Pulmonary artery endothelial cell (primary cell): ENCODE results near the gene CHRNG. TPM values are rescaled to one million over a fixed set of nuclear protein-coding genes. Genes with fewer than 3 reads are reported as not detected.

Source experiments
- DNase-seq: peaks from one replicate; pipeline ENCODE4 v3.0.0-alpha.2; 2011; ENCODE audit warnings: low read depth, low spot score
- total RNA-seq: library from RNA; depleted of rRNA; stranded (reverse); fragments of >200 nt; gene quantifications from 2 replicates; pipeline ENCODE4 v1.2.3, GENCODE V29; 2014

CHRNG gene
- total RNA-seq, 1 donor from 2014 or later = not detected

DNA sequence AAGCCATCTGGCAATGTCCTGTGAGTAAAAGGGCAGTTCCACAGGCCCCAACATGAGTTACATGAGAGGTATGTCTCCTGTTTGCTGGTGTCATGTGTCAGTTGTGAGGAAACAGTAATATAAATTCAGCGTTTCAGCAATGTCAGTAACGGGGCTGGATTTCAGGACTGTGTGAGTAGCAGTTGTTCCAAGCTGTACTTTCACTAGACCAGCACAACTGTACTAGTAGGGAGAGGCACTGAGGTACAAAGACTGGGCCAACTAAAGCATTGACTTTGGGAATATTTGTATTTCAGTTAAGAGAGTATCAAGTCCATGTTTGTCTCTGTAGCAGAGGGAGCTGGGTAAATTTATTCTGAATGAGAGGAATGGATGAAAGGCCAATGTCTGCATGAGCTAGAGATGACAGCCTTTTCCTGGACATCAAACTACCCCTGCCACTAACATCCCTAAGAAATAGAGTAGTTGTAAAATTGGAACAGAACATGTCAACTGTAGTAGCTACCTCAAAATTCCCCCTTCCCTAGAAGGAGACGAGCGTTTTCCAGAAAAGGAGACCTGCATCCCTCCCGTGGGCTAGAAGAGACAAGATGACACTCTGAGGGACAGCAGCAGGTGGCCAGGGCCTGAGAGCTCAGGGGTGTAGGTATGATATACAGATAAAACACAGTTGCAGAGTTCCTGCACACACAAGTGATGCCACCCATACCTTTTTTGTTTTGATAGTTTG, 35.3 kb downstream of the CHRNG start:
- no peak for DNase-seq

DNA sequence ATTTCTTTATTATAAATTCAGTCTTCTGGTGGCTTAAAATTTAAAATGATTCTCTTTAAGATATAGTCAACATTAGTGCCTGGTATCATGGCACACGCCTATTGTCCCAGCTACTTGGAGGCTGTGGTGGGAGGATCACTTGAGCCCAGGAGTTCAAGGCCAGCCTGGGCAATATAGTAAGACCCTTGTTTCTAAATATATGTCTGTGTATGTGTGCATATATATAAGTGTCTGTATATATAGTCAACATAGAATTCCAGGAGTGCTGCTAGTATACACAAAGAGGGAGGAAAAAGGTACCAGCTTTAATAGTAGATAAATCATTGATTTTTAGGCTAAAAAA, 35.9 kb downstream of the CHRNG start:
- no peak for DNase-seq

DNA sequence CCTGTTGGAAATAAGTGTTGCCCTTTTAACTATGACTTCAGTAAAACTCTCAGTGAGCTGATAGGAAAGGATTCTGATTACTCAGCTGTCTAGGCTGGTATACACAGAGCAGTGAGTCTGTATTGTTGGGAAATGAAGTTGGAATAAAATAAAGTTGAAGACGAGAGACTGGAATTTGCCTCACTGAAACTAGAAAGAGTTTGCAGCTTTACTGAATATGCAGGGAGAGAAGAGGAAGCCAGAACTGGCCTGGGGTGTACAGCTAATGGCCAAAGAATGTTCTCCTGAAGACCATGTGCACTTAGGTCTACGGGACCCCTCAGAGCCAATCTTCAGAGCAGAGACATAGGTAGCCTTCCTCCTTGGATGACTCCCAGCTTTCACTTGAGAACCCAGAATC, 37.5 kb downstream of the CHRNG start:
- DNase-seq = no peak

DNA sequence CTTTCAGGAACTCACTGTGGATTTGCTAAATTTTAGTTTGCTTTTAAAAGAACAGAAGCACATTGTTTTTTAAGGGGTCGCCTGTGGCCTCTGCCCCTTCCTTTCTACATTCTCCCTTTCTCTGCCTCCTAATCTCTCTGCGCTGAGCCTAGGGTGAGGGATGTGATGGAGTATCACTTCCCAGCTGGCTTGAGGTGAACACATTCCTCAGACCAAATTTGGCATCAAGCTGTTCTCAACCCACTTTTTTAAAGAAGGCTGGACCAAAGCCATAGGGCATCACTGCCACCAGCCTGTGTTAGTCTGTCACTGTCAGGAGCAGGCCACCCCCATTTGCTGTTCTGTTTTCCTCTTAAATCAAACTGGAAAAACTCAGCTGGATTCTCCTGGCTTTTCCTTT, 38.3 kb downstream of the CHRNG start:
- no peak for DNase-seq

DNA sequence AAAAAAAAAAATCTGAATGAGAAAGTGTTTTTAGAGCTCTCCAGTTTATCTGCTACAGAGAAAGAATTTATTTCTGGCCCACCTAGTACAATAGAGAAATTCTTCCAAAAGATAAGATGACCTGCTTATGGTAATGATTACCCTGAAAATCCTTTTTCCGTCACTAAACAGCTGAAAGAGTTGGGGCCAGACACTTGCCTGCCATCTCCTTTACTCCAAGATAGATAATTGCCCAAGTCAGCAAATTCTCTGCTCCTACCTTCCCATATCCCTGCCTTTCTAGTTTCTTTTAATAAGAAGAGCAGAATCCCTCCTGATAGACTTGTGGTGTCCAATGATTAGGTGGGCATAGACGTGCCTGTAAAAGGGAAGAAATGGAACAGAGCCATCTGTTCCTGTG, 39.1 kb downstream of the CHRNG start:
- DNase-seq = no peak

DNA sequence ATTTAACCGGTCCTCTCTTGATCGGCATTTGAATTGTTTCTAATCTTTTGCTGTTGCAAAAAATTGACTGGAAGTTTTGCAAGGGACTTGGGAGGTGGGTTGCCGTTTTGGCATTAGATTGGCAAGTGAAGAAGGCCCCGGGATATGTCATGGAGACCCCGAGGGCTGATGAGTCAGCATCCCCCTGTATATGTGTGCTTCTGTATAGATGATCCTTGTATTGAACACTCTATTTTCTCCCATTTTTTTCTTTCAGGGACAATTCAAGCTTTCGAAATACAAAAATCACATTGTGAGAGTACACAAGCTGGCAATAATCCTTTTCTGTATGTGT, 41.1 kb downstream of the CHRNG start:
- no peak for DNase-seq

DNA sequence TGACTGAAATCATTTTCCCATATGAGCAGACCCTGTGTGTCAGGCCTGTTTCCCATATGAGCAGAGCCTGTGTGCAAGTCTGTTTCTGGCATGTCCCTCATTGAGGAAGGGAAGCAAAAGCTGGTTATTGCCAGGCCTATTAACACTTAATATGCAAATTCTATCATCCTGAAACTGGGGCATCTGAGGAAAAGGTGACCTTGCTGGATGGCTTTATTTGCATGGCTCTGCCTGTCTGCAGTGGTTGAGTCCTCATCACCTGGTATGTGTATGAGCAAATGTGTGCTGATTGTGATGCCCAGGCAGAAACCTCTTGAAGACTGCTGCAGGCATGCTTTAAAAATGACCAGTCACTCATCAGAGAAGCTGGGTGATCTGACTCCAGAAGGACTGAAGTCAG, 42.2 kb downstream of the CHRNG start:
- no peak for DNase-seq

DNA sequence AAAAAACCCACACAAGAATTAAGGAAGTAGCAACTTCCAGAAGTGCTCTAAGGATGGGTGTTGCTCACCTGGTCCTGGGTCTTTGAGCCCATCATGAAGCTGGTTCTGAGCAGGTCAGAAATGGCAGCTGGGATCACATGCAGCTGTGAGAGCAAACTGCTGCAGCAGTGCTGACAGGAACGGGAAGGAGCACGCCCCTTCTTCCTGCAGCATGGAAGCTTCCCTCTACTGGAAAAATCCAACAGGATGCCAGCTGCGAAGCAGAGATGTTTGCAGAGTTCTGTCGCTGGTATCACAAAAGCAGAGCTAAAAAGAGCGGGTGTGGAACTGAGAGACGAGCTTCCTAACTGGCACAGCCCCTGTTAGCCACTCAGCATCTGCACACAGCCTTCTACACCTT, 44.7 kb downstream of the CHRNG start:
- no peak for DNase-seq

DNA sequence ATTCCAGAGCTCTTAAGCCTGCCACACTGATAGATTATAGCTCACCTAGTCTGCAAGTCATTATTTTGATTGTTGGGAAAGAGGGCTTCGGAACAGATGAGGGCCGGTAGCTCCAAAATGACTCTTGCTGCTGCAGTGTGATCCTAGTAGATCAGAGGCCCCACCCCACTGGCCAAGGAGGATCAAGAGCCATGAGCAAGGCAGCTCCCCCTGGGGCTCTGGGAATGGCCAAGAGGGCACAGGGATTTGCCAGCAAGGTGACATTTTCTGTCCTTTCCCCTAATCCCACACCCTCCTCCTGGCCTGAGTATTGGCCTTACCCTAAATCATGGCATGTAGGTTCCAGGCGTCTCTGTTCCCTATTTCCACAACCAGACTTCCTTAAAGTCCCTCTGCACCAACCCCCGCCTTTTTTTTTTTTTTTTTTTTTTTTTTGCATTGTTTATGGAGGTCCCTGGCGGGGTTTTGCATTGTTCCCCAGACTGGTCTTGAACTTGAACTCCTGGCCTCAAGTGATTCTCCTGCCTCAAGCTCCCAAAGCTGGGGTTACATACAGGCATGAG, 47.5 kb downstream of the CHRNG start:
- DNase-seq = no peak

DNA sequence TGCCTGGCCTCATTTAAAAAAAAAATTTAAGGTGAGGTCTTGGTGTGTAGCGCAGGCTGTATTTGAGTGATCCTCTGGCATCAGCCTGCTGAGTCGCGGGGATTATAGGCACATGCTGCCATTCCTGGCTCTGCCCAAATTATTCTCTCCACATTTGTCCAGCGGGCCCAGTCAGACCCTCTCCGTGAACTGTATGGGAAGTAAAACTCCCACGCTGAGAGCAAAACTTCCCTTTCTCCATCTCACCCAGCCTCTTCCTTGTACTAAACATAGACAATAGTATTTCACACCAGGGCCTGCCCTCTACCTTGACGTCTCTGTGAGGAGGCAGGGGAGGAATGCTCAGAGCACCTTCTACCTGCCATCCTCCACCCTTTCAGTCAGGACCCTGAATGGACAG, 48.0 kb downstream of the CHRNG start:
- DNase-seq = no peak

DNA sequence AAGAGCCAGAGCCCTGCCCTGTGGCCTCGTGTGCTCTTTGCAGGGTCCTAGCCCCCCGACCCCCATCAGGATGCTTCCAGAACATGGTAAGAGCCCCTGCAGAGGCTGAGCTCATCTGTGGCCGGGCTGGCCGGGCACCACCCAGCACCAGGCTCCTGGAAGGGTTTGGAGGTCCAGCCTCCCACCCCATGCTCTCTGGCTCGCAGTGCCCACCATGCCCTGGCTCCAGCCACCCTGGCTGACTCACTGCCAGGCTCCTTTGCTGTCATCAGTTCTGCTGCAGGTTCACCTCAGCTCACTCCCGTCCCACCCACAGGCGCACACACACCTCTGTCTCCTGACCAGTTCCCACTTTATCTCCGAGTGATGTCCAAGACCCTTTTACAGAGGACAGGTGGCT, 48.5 kb downstream of the CHRNG start:
- no peak for DNase-seq

DNA sequence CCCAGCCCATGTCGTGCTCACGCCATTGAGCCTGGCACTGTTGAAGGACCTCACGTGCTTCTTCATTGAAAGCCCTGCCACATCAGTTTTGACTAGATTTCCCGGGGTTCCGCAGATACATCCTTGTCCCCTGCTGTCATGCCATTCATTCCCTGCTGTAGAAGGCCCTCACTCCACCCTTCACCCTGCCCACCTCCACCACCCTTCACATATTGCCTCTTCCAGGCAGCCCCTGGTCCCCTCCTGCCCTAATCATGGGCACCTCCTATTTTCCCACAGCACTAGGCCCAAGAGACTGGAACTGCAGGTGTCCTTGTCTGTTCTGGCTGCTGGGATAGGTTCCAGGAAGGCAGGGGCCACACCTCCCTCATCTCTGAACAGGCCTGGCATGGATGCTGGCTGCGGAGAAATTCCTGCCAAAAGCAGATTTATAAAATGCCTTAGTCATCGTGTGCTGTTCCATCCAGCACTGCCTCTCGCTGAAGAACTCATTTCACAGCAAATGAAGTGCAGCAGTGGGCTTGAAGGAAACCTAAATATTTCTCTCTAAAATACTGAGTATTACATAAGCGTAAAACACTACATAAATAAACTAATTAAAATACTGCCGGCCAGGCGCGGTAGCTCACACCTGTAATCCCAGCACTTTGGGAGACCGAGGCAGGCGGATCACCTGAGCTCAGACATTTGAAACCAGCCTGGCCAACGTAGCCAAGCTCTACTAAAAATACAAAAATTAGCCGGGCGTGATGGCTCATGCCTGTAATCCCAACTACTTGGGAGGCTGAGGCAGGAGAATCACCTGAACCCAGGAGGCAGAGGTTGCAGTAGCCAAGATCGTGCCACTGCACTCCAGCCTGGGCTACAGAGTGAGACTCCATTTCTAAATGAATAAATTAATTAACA, 49.4 kb downstream of the CHRNG start:
- no peak for DNase-seq

DNA sequence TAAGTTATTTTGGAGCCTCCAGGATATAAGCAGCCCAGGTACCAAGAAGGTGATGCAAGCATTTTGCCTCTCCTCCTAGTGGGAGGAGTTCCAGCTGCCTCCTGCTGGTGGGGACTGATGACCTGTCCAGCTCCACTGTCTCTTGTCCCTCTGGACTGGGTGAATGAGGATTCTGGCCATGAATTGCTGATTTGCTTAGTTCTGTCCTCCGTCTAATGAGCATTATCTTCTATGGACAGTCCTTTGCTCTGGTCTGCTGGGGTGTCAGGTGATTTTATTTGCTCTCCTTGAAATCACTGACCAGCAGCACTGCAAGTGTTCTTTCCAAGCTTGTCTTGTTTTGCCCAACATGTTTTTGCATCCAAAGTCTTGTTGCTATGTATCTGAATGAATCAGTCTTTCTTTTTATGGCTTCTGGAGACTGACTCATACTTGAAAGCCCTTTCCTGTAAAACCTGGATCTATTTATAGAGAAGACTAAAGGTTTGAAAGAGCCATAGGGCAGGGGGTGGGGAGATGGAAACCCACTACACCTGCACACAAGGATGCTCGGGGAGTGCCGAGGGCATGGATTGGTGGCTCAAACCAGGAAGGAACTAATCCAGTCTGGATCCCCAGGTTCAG, 53.4 kb downstream of the CHRNG start:
- peak; percentile 32 for DNase-seq

DNA sequence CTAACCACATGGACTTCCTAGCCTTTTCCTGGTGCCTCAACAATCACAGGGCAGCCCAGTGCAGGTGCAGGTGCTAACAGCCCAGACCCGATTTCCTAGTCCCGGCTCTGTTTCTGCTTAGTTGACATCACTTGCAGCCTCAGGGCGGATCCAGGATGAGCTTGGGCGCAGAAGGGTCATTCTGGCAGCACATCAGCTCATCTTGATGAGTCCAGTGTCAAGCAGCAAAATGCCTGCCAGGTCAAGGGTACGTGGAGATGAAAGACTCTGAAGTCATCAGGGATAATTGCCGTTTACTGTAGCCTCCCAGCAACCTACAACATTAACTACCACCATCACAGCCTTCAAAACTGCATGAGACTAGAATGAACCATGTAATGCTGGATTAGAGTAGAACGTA, 54.5 kb downstream of the CHRNG start:
- no peak for DNase-seq

Other genes starting within 250 kb of the CHRNG start
- not detected in 2 replicates for gene ALPP, start 160.9 kb upstream of the CHRNG start, total RNA-seq
- not detected in 2 replicates for gene ALPG, start 132.8 kb upstream of the CHRNG start, total RNA-seq
- gene ALPI, start 83.5 kb upstream of the CHRNG start, total RNA-seq = not detected in 2 replicates
- not detected in 2 replicates for gene ECEL1, start 51.9 kb upstream of the CHRNG start, total RNA-seq
- gene PRSS56, start 19.3 kb upstream of the CHRNG start, total RNA-seq = not detected in 2 replicates
- gene CHRND, start 13.5 kb upstream of the CHRNG start, total RNA-seq = not detected in 2 replicates
- gene TIGD1, start 10.9 kb downstream of the CHRNG start, total RNA-seq = 1.8 and 2.5 TPM in 2 replicates
- gene EIF4E2, start 11.0 kb downstream of the CHRNG start, total RNA-seq = 122 and 124 TPM in 2 replicates
- gene EFHD1, start 93.9 kb downstream of the CHRNG start, total RNA-seq = not detected in 2 replicates
- gene GIGYF2, start 157.6 kb downstream of the CHRNG start, total RNA-seq = 53.0 and 65.4 TPM in 2 replicates
- gene KCNJ13, start 236.9 kb downstream of the CHRNG start, total RNA-seq = not detected in 2 replicates